K562 (cell line): Measurements from ENCODE around the gene PFKFB2. TPM values are rescaled to one million over a fixed set of nuclear protein-coding genes. Genes with fewer than 3 reads are reported as not detected.
A peak's percentile ranks its signal among the peaks of the same experiment; 100 is the strongest.

ENCODE experiments used
- ATF3 ChIP-seq, 2 experiments: fragments of 450-650 bp in 1 of 2; sonication (generic) in 1 of 2; formaldehyde crosslinking in 1 of 2; IDR thresholded peaks in 1 of 2; conservative IDR thresholded peaks in 1 of 2; 2 replicates each; pipeline versions ENCODE4 v1.6.1 to v1.8.1; 2016 to 2023; ENCODE audit warnings: mild to moderate bottlenecking in 2 of 2, moderate library complexity in 2 of 2, inconsistent platforms in 1 of 2, missing genetic modification reagents in 1 of 2
- BCL6 ChIP-seq: fragments of 250-450 bp; sonication (Bioruptor Pico); IDR thresholded peaks from 2 replicates; pipeline ENCODE4 v1.4.0; 2020
- CBFB ChIP-seq: sonication (generic); formaldehyde crosslinking; IDR thresholded peaks from 2 replicates; pipeline ENCODE4 v1.4.0; 2020; ENCODE audit warnings: mild to moderate bottlenecking, missing genetic modification reagents
- ELK1 ChIP-seq: sonication (generic); formaldehyde crosslinking; IDR thresholded peaks from 2 replicates; pipeline ENCODE4 v1.8.1; 2022; ENCODE audit warnings: missing genetic modification reagents
- ELK3 ChIP-seq: fragments of 450-650 bp; formaldehyde crosslinking; IDR thresholded peaks from 2 replicates; pipeline ENCODE4 v1.4.0; 2020; ENCODE audit warnings: mild to moderate bottlenecking
- EWSR1 ChIP-seq: fragments of 450-650 bp; IDR thresholded peaks from 2 replicates; pipeline ENCODE4 v1.6.1; 2018; ENCODE audit warnings: borderline replicate concordance, mild to moderate bottlenecking, low read depth, moderate library complexity; ENCODE audit not compliant: partially characterized antibody
- HMBOX1 ChIP-seq: sonication (generic); IDR thresholded peaks from 2 replicates; pipeline ENCODE4 v1.6.1; 2016
- HNRNPUL1 ChIP-seq: fragments of 200-400 bp; formaldehyde crosslinking; IDR thresholded peaks from 2 replicates; pipeline ENCODE4 v1.6.1; 2017; ENCODE audit warnings: low read length
- IRF2 ChIP-seq: sonication (generic); formaldehyde crosslinking; IDR thresholded peaks from 2 replicates; pipeline ENCODE4 v1.8.1; 2022; ENCODE audit warnings: mild to moderate bottlenecking, missing genetic modification reagents
- JUN ChIP-seq, 2 experiments: sonication (generic) in 1 of 2; formaldehyde crosslinking in 1 of 2; IDR thresholded peaks; 2 replicates each; pipeline versions ENCODE4 v1.6.1 to v1.8.0; 2012 to 2022; ENCODE audit warnings: borderline replicate concordance in 2 of 2, mild to moderate bottlenecking in 2 of 2, improper control_type of control experiment in 1 of 2, low read depth in 1 of 2, low read length in 1 of 2, missing genetic modification reagents in 1 of 2
- PRPF4 ChIP-seq: fragments of 200-400 bp; formaldehyde crosslinking; IDR thresholded peaks from one replicate; pipeline ENCODE4 v1.6.1; 2017; ENCODE audit warnings: low read length, low read depth, mild to moderate bottlenecking; ENCODE audit not compliant: insufficient read depth, poor library complexity, severe bottlenecking
- RFX7 ChIP-seq: fragments of 250-450 bp; sonication (Bioruptor Pico); IDR thresholded peaks from 2 replicates; pipeline ENCODE4 v1.5.1; 2021; ENCODE audit warnings: mild to moderate bottlenecking
- SIN3A ChIP-seq, 2 experiments: fragments of 150-350 bp in 1 of 2; IDR thresholded peaks; 2 replicates each; pipeline ENCODE4 v1.6.1; 2011 to 2016; ENCODE audit warnings: borderline replicate concordance in 2 of 2, low read depth in 2 of 2, low read length in 2 of 2, mild to moderate bottlenecking in 2 of 2, moderate library complexity in 2 of 2; ENCODE audit not compliant: control insufficient read depth in 1 of 2
- SOX6 ChIP-seq: fragments of 450-650 bp; IDR thresholded peaks from 2 replicates; pipeline ENCODE4 v1.6.1; 2014; ENCODE audit warnings: mild to moderate bottlenecking
- U2AF1 ChIP-seq: fragments of 200-400 bp; formaldehyde crosslinking; optimal IDR thresholded peaks from 2 replicates; pipeline ENCODE3; 2017; ENCODE audit warnings: mild to moderate bottlenecking, low read depth, low read length, moderate library complexity
- ZNF165 ChIP-seq: fragments of 250-450 bp; sonication (Bioruptor Pico); IDR thresholded peaks from 2 replicates; pipeline ENCODE4 v1.4.0; 2020; ENCODE audit warnings: borderline replicate concordance
- ZNF3 ChIP-seq: fragments of 250-450 bp; sonication (Bioruptor Pico); IDR thresholded peaks from 2 replicates; pipeline ENCODE4 v1.5.0; 2021; ENCODE audit warnings: mild to moderate bottlenecking, moderate library complexity
- ZNF592 ChIP-seq: fragments of 450-650 bp; IDR thresholded peaks from 2 replicates; pipeline ENCODE4 v1.6.1; 2017; ENCODE audit warnings: antibody characterized with exemption, mild to moderate bottlenecking
- polyA plus RNA-seq, 8 experiments: library from polyadenylated mRNA; depleted of rRNA in 4 of 8; stranded (reverse) in 5 of 8; unstranded in 3 of 8; fragments of >200 nt; fragmentation: Nextera tagmentation in 2 of 8; fragmentation: Illumina TruSeq in 1 of 8; extraction: Ambion mirVana in 2 of 8; extraction: Trizol in 1 of 8; gene quantifications; 2 replicates each; pipeline versions ENCODE4 v1.2.1 to v1.2.3, GENCODE V29; 2011 to 2014; ENCODE audit warnings: inconsistent platforms in 1 of 8, missing spikeins in 1 of 8
- total RNA-seq, 7 experiments: library from RNA; depleted of rRNA in 6 of 7; stranded (reverse); fragments of >200 nt in 6 of 7; fragmentation: Illumina TruSeq in 2 of 7; extraction: Trizol in 2 of 7; gene quantifications; 2 replicates each; pipeline versions ENCODE4 v1.2.1 to v1.2.3, GENCODE V29; 2011 to 2021; ENCODE audit warnings: low replicate concordance in 1 of 7

The PFKFB2 gene
- total and polyA plus RNA-seq, 9 of the 15 experiments (the other 6 are each of a cell fraction or from before 2014, with no cell fraction given): 6.9 to 26.0 (median 16.4) TPM

GRCh38 chr1:207025146-207025880, 27.8 kb upstream of the PFKFB2 start (continued):
- TF ChIP-seq ELK3 (CRISPR knock-in tag) (0 out of 2 replicates have a peak, but pooled peaks have one; percentile 39), JUN (IDR thresholded peaks at IDR 0.05; ENCODE audit: borderline replicate concordance, low read depth, low read length) (no peak), JUN (CRISPR knock-in tag; IDR thresholded peaks at IDR 0.05; ENCODE audit: borderline replicate concordance) (no peak), RFX7 (CRISPR knock-in tag) (no peak; the same call in 1 of the 2 replicates), PRPF4 (no peak), ELK1 (no peak), HMBOX1 (no peak), IRF2 (CRISPR knock-in tag) (no peak), HNRNPUL1 (no peak), SIN3A (IDR thresholded peaks at IDR 0.05; ENCODE audit: borderline replicate concordance in 2 of 2, control insufficient read depth in 1 of 2, low read depth in 2 of 2, low read length in 2 of 2) (no peak), CBFB (no peak), ZNF592 (peak; percentile 97), ZNF3 (CRISPR knock-in tag) (no peak), BCL6 (CRISPR knock-in tag) (no peak; the same call in 1 of the 2 replicates), ZNF165 (CRISPR knock-in tag) (peak; percentile 32; the same call in 1 of the 2 replicates), U2AF1 (no peak), SOX6 (no peak), ATF3 (IDR thresholded peaks at IDR 0.05) (no peak), ATF3 (CRISPR knock-in tag; conservative IDR thresholded peaks at IDR 0.05) (no peak), EWSR1 (no peak)
